SKM-1 treated with dmso at 0.1 percent for 144 hours (cell line): ENCODE results near the gene RNF41.
A peak's percentile ranks its signal among the peaks of the same experiment; 100 is the strongest.
"Not testable (repeated sequence)": the region's sequence is repeated elsewhere in the genome, so short reads cannot be mapped to it uniquely, and the experiment has no call there.

Experiments
- DNase-seq: peaks from one replicate; lab custom pipeline; 2025; ENCODE audit not compliant: unreplicated experiment; lab: John Stamatoyannopoulos, UW

RNF41 gene

DNA sequence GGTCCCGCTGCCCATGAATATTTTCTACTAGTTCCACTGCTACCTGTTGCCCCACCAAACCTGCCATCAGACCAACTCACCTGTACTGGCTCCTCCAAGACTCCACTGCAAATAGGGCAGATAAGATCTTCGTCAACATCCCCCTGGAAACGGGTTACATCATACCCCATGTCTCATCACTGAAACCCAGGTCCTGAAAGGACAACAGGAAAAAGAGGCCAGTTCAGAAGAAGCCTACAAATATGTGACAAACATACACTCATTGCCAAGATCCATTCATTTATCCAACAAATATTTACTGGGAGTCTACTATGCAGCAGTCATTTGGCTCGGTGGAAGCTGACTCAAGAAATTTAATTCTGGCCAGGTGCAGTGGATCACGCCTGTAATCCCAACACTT lies 7.8 kb downstream of the RNF41 start:
- DNase-seq, result no peak

DNA sequence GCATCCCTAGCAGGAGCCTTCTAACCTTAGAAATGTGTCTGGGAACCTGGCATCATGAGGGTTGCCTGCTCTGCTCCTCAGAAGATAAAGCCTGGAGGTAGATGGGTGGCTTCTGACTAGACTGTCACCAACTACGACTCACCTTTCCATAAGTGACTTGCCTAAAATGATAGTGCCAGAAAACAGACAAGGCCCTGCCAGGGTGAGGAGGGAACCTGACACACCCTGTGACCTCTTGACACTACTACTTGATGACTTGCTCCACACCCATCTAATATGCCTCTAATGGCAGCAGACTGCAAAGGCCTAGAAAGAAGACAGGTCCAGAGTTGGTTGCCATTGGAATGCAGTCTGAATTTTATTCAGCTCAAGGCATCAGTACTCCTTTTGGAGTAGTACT lies 9.4 kb downstream of the RNF41 start:
- DNase-seq, result no peak

DNA sequence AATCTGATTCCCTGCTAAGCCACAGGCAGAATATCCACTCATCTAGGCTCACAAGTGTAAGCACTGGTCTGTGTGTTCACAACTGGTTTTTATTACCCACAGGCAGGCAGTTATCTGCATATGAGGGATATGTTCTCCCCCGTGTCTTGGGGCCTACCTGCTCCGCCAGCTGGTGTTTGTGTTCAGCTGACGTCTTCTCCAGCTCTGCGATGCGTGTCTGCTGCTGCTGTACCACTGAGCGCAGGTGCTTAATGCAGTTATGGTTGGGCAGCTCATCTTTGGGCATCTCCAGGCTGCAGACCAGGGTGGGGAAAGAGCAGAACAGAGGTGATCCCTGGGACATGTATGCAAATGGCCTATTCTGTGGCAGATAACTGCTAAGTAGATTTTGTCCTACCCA lies 13.7 kb downstream of the RNF41 start:
- DNase-seq, result no peak

DNA sequence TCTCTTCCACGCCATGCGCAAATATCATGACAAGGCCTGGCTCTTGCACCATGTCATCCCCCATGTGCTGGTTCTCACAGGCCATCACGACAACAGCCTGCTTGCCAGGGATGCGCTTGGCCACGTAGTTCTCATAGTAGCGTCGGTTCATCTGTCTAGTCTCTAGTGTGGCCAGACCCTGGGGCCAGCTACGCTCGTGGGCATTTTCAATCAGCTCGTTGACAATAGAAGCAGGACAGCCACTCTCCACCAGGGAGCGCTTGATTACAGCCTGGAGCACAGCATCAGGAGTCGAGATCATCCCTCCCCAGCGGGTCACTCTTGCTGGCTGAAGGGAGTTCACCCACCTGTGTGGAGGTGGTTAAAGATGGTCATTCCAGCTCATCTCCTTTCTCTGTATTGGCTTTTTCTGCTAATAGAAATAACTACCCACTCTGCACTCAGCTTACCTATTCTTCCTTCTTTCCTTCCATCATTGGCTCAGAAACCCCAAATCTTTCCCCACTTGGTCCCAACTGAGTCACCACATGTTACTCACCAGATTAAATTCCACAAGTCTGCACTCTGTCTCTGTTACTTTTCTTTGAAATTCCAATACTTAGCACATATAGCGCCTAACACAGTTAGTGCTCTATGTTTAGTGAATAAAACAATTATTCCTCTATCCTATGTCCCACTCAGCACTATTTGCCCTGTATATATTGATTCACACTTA lies 15.1 kb downstream of the RNF41 start:
- no peak for DNase-seq

DNA sequence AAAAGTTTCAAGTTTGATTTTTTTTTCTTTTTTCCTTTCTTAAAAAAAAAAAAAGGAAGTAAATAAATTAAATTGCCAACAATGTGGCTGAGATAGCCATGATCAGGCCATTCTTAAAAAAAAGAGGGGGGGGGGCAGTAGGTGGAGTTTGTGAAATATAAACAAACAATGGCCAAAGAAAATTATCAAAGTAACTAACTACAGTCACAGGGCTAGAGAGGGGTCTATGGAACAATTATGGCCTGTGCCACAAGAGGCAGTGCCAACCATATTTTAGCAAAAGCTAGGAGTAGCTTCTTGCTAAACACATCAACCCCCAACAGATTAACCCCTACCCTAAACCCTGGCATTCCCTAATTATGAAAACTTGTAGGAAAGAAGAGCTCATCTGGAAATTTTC lies 16.3 kb downstream of the RNF41 start:
- DNase-seq, result no peak

DNA sequence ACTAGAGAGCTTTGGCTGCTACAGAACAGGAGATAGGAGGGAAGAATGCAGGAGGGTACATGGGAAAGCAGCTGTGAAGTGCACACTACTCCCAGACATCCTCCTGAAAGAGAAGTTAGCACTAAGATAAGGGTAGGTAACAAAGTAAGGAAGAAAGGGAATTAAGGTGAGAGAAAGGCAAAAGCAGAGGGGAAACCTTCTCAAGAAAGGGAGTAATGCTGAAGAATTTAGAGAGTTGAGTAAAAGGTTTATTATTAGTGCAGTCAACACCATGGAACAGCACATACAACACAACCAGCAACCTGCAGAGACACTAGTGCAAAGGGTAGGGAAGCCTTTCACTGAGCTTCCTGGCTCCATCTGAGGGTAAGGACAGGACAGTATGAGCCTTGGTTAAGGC lies 17.4 kb downstream of the RNF41 start:
- no peak for DNase-seq

DNA sequence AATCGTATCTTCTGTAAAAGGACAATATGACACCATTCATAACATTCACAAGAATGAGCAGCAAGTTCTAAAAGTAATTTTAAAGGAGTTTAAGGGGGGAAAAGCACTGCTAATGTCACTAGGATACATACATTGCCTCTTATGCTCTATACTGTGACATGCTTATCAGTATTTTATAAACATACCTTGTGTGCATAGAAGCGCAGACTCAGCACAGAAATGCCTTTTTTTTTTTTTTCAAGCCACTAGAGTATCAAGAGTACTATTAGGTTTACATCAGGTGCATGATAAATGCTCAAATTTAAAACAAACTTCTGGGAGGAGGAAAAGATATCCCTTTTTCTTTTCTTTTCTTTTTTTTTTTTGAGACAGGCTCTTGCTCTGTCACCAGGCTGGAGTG lies 18.9 kb downstream of the RNF41 start:
- no peak for DNase-seq

DNA sequence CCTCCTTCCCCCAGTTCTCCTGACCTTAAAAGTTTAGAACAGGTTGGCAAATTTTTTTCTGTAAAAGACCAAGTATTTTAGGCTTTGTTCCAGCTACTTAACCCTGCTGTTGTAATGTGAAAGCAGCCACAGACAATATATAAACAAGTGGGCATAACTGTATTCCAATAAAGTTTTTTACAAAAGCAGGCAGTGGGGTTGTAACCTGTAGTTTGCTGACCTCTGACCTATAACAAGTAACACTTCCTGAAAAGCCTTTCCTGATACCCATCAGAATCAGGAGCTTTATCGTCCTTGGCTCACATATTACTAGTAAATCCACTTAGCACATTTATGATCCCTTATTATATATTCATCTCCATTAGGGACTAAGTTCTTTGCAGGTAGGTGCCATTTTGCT lies 19.4 kb downstream of the RNF41 start:
- no peak for DNase-seq

DNA sequence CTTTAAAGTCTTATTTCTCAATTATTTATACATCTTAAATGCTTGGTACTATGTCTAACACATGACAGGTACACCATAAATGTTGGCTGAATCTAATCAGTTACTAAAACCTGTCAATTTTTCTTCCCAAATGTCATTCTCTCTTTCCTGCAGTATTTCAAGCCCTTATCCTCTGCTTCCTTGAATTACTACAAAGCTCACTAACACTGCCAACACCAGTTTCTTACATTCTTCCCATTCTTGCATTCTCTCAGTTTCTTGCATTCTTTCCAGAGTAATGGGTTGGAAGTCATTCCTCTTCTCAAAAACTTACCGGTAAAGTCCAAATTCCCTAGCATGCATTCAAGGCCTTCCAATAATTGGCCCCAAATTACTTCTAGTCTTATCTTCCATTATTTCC lies 22.9 kb downstream of the RNF41 start:
- no peak for DNase-seq

DNA sequence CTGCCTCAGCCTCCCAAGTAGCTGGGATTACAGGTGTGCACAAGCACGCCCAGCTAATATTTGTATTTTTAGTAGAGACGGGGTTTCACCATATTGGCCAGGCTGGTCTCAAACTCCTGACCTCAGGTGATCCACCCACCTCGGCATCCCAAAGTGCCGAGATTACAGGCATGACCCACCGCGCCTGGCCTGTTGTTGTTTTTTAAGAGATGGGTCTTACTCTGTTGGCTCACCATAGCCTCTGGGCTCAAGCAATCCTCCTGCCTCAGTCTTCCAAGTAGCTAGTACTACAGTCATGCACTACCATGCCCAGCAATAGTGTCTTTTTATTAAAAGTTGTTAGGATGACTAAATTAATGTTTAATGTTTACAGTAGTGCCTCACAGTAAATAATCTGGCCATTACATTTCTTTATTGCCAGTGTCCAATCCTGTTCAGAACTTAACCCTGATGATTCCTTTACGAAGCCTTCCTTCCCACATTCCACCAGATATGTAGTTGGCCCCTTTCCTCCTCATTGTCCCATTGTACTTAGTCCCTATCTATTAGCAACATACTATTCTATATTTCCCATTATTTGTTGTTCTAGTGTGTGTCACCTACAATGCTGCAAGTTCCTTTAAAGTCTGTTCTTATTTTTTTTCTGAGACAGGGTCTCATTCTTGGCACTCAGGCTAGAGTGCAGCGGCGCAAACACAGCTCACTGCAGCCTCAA lies 23.6 kb downstream of the RNF41 start:
- DNase-seq, result no peak

DNA sequence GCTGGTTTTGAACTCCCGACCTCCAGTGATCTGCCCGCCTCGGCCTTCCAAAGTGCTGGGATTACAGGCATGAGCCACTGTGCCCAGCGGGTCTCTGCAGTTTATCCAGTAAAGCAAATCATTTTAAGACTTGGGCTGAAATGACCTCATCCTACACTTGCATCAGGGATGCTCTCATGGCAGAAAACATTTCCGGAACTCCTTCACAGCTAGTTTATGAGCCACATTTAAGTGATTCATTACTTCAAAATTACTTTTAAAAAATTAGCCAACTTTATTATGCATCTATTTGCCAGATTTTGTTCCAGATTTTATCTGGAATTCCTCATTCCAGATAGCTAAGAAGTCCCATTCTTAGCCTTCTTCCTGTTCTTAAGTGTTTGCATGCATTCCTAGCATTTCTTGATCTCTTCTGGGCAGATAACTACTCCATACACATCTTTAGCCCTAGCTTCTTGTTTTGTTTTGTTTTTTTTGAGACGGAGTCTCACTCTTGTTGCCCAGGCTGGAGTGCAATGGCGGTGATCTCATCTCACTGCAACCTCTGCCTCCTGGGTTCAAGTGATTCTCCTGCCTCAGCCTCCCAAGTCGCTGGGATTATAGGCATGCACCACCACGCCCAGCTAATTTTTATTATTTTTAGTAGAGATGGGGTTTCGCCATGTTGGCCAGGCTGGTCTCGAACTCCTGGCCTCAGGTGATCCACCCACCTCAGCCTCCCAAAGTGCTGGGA lies 24.7 kb downstream of the RNF41 start:
- not testable (repeated sequence) for DNase-seq

DNA sequence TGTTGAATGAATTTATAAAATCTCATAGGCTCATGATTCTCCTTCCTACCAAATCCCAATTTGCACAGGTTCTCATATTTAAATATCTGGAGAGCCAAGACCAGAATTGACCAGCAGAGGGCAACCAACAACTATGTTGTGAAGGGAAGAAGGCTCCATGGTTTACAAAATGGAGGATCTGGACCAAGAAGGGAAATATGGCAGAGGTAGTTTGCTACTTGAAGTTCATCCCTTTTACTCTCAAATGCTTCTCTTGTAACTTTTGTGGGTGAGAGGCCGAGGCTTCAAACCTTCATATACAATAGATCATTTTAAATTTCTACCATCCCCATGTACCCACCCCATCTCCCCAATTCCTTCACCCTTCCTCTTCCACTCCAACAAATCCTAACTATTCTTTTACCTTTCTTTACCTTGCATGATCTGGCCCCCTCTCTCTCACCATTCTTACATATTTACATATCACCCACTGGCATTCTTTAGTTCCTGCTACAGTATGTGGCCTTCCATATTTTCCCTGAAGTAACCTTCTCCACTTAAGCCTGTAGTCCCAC lies 28.6 kb downstream of the RNF41 start:
- peak; percentile 64 for DNase-seq

DNA sequence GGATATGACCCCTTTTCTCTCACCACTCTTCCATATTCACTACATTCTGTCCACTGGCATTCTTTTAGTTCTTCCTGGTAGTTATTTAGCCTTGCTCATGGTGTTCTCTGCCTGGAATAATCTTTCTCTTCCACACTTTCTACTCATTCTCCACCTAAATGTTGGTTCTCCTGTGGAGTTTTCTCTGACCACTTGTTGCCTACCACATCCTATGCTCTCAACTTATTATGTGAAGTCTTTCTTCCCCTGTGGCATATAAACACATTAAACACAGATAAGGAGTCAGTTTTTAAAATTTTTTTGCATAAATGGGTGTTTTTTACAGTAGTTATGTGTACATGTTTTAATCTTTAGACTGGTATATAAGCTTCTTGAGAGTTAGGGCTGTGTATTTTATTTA lies 29.1 kb downstream of the RNF41 start:
- DNase-seq, result no peak

DNA sequence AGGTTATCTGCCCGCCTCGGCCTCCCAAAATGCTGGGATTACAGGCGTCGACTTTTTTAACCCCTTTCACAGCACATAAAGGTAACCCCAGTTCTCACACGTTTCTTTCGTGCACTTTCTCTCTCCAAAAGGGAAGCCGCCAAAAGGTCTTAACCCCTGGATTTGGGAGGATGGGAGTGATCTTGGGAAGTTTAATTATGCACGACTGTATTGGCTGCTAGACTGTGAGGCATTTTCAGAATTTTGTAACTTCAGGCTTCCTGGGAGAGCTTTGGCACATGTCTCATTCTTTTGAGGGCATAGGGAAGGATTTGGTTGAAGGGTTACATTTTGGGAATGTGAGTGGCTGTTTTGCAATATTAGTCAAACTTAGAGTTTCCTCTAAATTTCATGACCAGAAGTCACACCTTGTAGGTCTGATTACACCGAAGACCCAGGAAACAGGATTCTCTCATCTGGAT lies 31.0 kb downstream of the RNF41 start:
- no peak for DNase-seq

DNA sequence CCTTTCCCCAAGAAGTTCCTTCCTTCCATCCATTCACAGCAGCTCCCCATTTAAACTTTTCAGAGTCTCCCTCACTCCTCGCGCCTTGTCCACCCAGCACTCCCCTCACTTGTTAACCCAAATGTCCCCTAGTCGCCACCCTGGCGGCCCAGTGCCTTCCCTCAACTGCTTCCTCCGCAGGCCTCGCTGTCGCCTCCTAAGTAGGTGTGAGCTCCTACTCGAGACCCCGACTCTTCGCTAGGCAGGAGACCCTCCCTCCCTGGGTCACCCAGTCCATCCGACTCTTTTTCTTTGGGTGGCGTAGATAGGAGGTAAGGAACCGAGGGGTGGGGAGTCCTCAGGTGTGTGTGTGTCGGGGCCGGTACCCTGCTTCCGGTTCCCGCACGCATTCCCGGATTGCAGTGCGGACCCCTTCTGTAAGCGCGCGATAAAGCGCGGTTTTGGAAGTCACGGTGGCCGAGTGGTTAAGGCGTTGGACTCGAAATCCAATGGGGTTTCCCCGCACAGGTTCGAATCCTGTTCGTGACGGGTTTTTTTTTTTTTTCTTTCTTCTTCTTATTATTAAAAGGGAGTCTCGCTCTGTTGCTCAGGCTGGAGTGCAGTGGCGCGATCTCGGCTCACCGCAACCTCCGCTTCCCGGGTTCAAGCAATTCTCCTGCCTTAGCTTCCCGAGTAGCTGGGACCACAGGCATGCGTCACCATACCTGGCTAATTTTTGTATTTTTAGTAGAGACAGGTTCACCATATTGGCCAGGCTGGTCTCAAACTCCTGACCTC lies 31.6 kb downstream of the RNF41 start:
- DNase-seq, result peak; percentile 33

DNA sequence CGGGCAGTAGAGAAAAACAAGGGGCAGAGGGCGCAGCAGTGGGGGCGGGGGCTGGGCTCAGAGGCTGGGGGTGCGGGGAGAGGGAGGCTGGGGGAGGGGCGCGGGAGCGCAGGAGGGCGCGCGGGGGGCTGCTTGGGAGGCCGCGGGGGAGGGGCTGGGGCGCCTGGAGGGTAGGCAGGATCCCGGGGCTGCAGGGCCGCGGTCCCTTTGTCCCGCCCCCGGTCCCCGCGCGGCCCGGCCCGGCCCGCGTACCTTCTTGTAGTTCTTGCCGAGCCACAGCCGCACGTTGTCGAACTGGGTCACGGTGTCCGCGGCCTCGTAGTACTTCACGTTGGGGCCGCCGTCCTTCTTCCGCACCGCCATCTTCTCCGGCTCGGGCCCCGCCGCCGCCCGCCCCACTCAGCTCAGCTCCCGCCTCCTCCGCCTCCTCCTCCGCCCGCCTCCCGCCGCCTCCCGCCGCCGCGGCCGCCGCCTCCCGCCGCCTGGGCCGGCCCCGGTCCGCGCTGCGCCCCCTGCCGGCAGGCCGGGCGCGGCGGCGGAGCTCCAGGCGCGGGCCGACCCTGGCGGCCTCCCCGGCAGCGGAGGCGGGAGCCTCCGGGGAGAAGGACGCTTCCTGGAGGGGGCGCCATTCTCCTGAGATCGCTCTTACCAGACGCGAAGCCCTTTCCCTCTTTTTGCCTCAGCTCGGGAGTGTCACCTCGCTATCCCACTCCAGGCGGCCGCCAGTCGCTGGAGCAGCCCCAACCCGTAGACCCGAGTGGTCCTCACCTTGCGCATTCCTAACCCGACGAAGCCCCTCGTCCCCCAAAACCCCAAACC lies 32.4 kb downstream of the RNF41 start, which contains the start of gene SMARCC2:
TSS of gene SMARCC2 (minus strand) at position 385 of the 819 bp plus-strand sequence. CDS start at position 363, 22 bp downstream.
- DNase-seq, result peak; percentile 54

DNA sequence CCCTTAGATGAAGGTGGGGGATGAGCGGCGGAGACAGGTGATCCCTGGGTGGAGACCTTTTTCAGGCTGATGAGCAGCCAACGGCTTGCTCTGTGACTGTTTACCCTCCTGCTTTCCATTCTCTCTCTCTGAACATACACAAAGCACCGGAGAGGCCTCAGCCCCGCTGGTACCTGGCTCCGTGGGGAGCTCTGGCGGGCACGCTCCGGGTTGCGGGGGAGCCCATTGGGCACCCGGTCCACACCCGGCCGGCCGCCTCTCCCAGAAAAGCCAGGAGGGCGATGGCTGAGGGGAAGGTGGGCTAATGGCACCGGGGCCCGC lies 33.0 kb downstream of the RNF41 start:
- DNase-seq, result no peak

DNA sequence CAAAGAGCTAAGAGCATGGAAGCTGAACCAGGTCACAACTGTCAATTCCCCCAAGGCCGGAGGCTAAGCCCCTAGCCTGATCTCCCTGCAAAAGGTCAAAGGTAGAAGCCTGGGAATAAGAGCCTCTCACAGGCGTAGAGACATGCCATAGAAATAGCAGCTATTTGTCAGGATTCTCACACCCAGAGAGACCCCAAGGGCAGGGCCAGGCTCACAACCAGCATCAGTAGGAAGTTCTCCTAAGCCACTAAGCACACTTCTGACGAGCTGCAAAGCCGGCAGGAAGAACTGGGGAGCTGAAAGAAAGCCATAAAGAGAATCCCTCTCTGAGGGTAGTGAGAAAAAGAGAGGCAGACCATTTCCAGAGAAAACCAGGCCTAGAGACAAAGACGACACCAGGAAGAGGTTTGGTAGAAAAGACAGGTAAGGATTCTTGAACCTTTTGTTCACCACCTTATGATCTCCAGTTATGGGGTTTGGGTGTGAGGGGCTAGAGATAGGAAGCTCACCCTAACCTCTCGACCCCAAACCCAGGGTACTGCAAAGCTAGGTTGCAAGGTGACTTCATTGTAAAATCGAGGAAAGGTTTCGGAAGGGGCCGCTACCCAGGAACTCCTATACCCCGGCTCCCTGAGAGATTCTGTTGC lies 33.5 kb downstream of the RNF41 start:
- no peak for DNase-seq

DNA sequence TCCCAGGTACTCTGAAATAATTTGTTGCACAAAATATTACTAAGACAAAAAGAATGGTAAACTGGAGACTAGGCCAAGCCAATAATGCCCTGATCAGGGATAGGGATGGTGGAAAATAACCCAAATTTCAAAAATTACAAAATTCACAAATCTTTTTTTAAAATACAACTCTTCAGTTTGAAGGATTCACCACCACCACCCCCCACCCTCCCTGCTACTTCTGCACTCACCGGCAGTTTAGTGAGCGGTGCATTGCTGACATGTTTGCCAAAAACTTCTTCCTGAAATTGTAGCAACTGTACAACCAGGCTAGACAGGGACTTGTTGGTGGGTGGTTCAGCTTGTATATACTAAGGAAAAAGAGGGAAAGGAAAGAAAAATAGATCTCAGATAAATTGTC lies 34.8 kb downstream of the RNF41 start:
- DNase-seq, result no peak

DNA sequence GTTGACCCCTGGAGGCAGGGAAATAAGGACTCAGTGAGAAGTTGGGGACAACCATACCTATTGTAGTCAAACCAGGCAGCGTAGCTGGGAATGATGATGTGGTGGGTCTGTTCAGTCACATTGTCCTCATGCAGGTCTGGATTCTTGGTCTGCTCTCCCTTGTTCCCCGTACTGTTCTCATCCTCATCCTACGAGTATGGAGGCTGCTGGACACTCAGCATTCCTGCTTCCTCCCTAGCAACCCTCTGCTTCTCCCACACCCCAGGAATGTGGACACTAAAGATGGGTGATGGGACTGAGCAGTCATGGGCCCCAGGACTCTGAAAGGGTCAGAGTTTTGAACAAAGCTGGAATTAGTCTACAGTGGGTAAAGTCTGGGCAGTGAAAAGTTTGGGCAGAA lies 43.4 kb downstream of the RNF41 start:
- DNase-seq, result no peak
